ENCODE data around the gene ZNF865. TPM values are rescaled to one million over a fixed set of nuclear protein-coding genes. Genes with fewer than 3 reads are reported as not detected.

The ZNF865 gene
- polyA plus RNA-seq, 1 donor from 2014 or later = 0.36 TPM

GRCh38 chr19:55620410-55621204, 15.2 kb downstream of the ZNF865 start:
- no peaks in the 10 kb centered on the region for H3K27me3 Mint-ChIP-seq
- H3K4me1 Mint-ChIP-seq = peaks cover 6 to 16% (median 6%) of the 10 kb centered on the region in 3 donors
- no peaks in the 10 kb centered on the region for H3K9me3 Mint-ChIP-seq
- peaks cover 2% of the 10 kb centered on the region for H3K36me3 Mint-ChIP-seq
- H3K4me3 Mint-ChIP-seq = peak overlapping the region in 2 of 4 donors; percentile 41 to 58
- H3K27ac Mint-ChIP-seq = peak overlapping the region in 2 of 3 donors; percentile 57 to 74

GRCh38 chr19:55621205-55621672, 15.8 kb downstream of the ZNF865 start:
- peaks cover 2% of the 10 kb centered on the region for H3K36me3 Mint-ChIP-seq
- no peaks in the 10 kb centered on the region for H3K27me3 Mint-ChIP-seq
- H3K4me3 Mint-ChIP-seq = peak overlapping the region in 1 of 4 donors; percentile 41
- H3K4me1 Mint-ChIP-seq = peaks cover 6 to 16% (median 6%) of the 10 kb centered on the region in 3 donors
- no peaks in the 10 kb centered on the region for H3K9me3 Mint-ChIP-seq
- H3K27ac Mint-ChIP-seq = no peak overlapping the region

GRCh38 chr19:55621673-55622231, 16.3 kb downstream of the ZNF865 start:
- H3K4me1 Mint-ChIP-seq = peaks cover 6 to 16% (median 6%) of the 10 kb centered on the region in 3 donors
- no peaks in the 10 kb centered on the region for H3K27me3 Mint-ChIP-seq
- peaks cover 2% of the 10 kb centered on the region for H3K36me3 Mint-ChIP-seq
- H3K27ac Mint-ChIP-seq = no peak overlapping the region
- no peak overlapping the region for H3K4me3 Mint-ChIP-seq
- no peaks in the 10 kb centered on the region for H3K9me3 Mint-ChIP-seq

- Mint-ChIP-seq H3K27me3 (no peaks in the 10 kb centered on the region), H3K9me3 (no peaks in the 10 kb centered on the region), H3K27ac (no peak overlapping the region), H3K4me1 (peaks cover 6 to 16% (median 6%) of the 10 kb centered on the region in 3 donors), H3K4me3 (peak overlapping the region in 1 of 4 donors; percentile 55), H3K36me3 (peaks cover 2% of the 10 kb centered on the region)
Observed at GRCh38 chr19:55622242-55622969, 17.0 kb downstream of the ZNF865 start.

- peak overlapping the region in 1 of 3 donors; percentile 97 for H3K27ac Mint-ChIP-seq
- peaks cover 2% of the 10 kb centered on the region for H3K36me3 Mint-ChIP-seq
- no peaks in the 10 kb centered on the region for H3K27me3 Mint-ChIP-seq
- H3K4me1 Mint-ChIP-seq = peaks cover 6 to 16% (median 6%) of the 10 kb centered on the region in 3 donors
- peak overlapping the region in 1 of 4 donors; percentile 95 for H3K4me3 Mint-ChIP-seq
- H3K9me3 Mint-ChIP-seq = no peaks in the 10 kb centered on the region
Observed at GRCh38 chr19:55623130-55623529, 17.7 kb downstream of the ZNF865 start.

GRCh38 chr19:55623561-55623960, 18.1 kb downstream of the ZNF865 start:
- peak overlapping the region in 2 of 3 donors; percentile 94 to 97 for H3K27ac Mint-ChIP-seq
- peaks cover 2% of the 10 kb centered on the region for H3K36me3 Mint-ChIP-seq
- peaks cover 6 to 16% (median 6%) of the 10 kb centered on the region in 3 donors for H3K4me1 Mint-ChIP-seq
- no peaks in the 10 kb centered on the region for H3K27me3 Mint-ChIP-seq
- no peaks in the 10 kb centered on the region for H3K9me3 Mint-ChIP-seq
- H3K4me3 Mint-ChIP-seq = peak overlapping the region in 3 of 4 donors; percentile 85 to 99 (median 95)

- Mint-ChIP-seq H3K9me3 (no peaks in the 10 kb centered on the region), H3K27me3 (no peaks in the 10 kb centered on the region), H3K4me3 (peak within 1 kb of the TSS; percentile 85 to 99 (median 96)), H3K27ac (peak within 1 kb of the TSS; percentile 94 to 97 (median 97)), H3K36me3 (peaks cover 2% of the 10 kb centered on the region), H3K4me1 (peaks cover 6 to 14% (median 6%) of the 10 kb centered on the region in 3 donors)
Observed at GRCh38 chr19:55624109-55625003, 18.9 kb downstream of the ZNF865 start, which contains the start of gene ZNF784. TSS of gene ZNF784 (minus strand) at chr19:55624566. CDS start at chr19:55624561, 5 bp downstream.

- H3K36me3 Mint-ChIP-seq = peaks cover 2% of the 10 kb centered on the region
- no peaks in the 10 kb centered on the region for H3K27me3 Mint-ChIP-seq
- H3K9me3 Mint-ChIP-seq = no peaks in the 10 kb centered on the region
Observed at GRCh38 chr19:55625004-55625326, 19.5 kb downstream of the ZNF865 start.

GRCh38 chr19:55626350-55626749, 20.9 kb downstream of the ZNF865 start:
- no peaks in the 10 kb centered on the region for H3K27me3 Mint-ChIP-seq
- H3K9me3 Mint-ChIP-seq = no peaks in the 10 kb centered on the region
- H3K4me3 Mint-ChIP-seq = peak overlapping the region in 2 of 4 donors; percentile 22 to 25
- H3K36me3 Mint-ChIP-seq = peaks cover 2% of the 10 kb centered on the region
- H3K27ac Mint-ChIP-seq = peak overlapping the region in 2 of 3 donors; percentile 43 to 72
- peaks cover 2 to 11% (median 7%) of the 10 kb centered on the region in 3 donors for H3K4me1 Mint-ChIP-seq

More at GRCh38 chr19:55625004-55625326, 19.5 kb downstream of the ZNF865 start:
- H3K4me3 Mint-ChIP-seq = peak overlapping the region; percentile 85 to 99 (median 96)
- H3K27ac Mint-ChIP-seq = peak overlapping the region; percentile 94 to 97 (median 97)
- H3K4me1 Mint-ChIP-seq = peaks cover 6 to 10% (median 6%) of the 10 kb centered on the region in 3 donors

- no peaks in the 10 kb centered on the region for H3K9me3 Mint-ChIP-seq
- H3K4me1 Mint-ChIP-seq = peaks cover 16 to 38% (median 36%) of the 10 kb centered on the region in 3 donors
Observed at GRCh38 chr19:55632463-55632834, 27.0 kb downstream of the ZNF865 start.

GRCh38 chr19:55633861-55634260, 28.4 kb downstream of the ZNF865 start:
- H3K27ac Mint-ChIP-seq = peak overlapping the region in 2 of 3 donors; percentile 99
- H3K36me3 Mint-ChIP-seq = peaks cover 6% of the 10 kb centered on the region
- H3K9me3 Mint-ChIP-seq = no peaks in the 10 kb centered on the region
- peaks cover 21 to 45% (median 41%) of the 10 kb centered on the region in 3 donors for H3K4me1 Mint-ChIP-seq
- H3K27me3 Mint-ChIP-seq = no peaks in the 10 kb centered on the region
- H3K4me3 Mint-ChIP-seq = peak overlapping the region; percentile 33 to 99 (median 98)

More at GRCh38 chr19:55632463-55632834, 27.0 kb downstream of the ZNF865 start:
- peaks cover 6% of the 10 kb centered on the region for H3K36me3 Mint-ChIP-seq
- peak overlapping the region; percentile 64 to 76 (median 70) for H3K27ac Mint-ChIP-seq
- H3K4me3 Mint-ChIP-seq = peak overlapping the region in 3 of 4 donors; percentile 63 to 71 (median 67)
- H3K27me3 Mint-ChIP-seq = no peaks in the 10 kb centered on the region

- H3K4me3 Mint-ChIP-seq = peak overlapping the region; percentile 96 to 99 (median 98)
- peaks cover 21 to 54% (median 51%) of the 10 kb centered on the region in 3 donors for H3K4me1 Mint-ChIP-seq
- H3K27me3 Mint-ChIP-seq = no peaks in the 10 kb centered on the region
- H3K27ac Mint-ChIP-seq = peak overlapping the region; percentile 99 to 100 (median 99)
- peaks cover 0 to 2% (median 0%) of the 10 kb centered on the region in 3 donors for H3K9me3 Mint-ChIP-seq
- peaks cover 8% of the 10 kb centered on the region for H3K36me3 Mint-ChIP-seq
Observed at GRCh38 chr19:55635334-55635717, 29.9 kb downstream of the ZNF865 start.

- Mint-ChIP-seq H3K36me3 (peaks cover 8% of the 10 kb centered on the region), H3K27me3 (no peaks in the 10 kb centered on the region), H3K27ac (peak overlapping the region; percentile 99 to 100 (median 99)), H3K4me3 (peak overlapping the region; percentile 96 to 99 (median 98)), H3K9me3 (peaks cover 0 to 2% (median 0%) of the 10 kb centered on the region in 3 donors), H3K4me1 (peaks cover 21 to 57% (median 53%) of the 10 kb centered on the region in 3 donors)
Observed at GRCh38 chr19:55635856-55636440, 30.5 kb downstream of the ZNF865 start.

Data from IgD-negative memory B cell (primary cell).